D721Med (cell line): ENCODE measurements around the gene GAA.

Experiments used
- DNase-seq: peaks from one replicate; pipeline ENCODE4 v3.0.0; 2011; ENCODE audit warnings: low spot score; ENCODE audit not compliant: insufficient read length
- FAIRE-seq: peaks from 2 replicates; lab custom pipeline; 2011; peaks lifted over from hg19 to GRCh38; lab: Jason Lieb, UNC
- TF ChIP-seq, protein P1 (sequence below): IDR thresholded peaks from 2 replicates; pipeline ENCODE4 v1.5.1; 2012; ENCODE audit warnings: mild to moderate bottlenecking, control low read depth; ENCODE audit not compliant: insufficient read depth; ENCODE audit errors: missing control alignments

GAA gene

DNA sequence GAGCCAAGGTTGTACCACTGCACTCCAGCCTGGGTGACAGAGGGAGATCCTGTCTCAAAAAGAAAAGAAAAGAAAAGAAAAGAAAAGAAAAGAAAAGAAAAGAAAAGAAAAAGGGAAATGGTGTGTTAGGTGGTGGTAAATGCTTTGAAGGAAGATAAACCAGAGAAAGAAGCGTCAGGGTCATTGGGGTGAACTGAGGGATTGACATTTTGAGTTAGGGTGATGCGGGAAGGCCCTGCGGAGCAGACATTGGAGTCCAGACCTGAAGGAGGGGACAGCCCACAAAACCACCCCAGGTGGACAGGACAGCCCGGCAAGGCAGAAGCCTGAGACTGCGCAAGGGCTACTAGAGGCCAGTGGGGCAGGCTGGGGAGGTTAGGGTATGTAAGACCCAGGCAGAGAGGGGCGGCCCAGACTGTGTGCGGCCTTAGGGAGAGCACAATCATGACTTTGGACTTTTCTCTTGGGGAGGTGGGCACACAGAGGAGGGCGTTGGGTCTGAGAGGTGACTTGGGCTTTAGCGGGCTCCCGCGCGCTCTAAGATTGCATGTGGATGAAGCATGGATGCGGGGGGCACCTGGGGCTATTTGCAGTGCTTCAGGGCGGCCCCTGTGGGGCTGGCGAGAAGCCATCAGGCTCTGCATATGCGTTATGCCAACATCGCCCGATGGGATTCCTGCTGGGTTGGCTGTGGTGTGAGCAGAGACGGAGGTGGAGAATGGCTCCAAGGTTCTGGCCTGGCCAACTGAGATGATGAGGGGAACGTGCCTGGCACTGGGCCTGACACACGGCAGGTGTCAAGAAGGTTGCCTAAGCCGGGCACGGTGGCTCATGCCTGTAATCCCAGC, 3.3 kb upstream of the GAA start:
- FAIRE-seq (no peak), DNase-seq (no peak)
- TF ChIP-seq, protein P1, sequence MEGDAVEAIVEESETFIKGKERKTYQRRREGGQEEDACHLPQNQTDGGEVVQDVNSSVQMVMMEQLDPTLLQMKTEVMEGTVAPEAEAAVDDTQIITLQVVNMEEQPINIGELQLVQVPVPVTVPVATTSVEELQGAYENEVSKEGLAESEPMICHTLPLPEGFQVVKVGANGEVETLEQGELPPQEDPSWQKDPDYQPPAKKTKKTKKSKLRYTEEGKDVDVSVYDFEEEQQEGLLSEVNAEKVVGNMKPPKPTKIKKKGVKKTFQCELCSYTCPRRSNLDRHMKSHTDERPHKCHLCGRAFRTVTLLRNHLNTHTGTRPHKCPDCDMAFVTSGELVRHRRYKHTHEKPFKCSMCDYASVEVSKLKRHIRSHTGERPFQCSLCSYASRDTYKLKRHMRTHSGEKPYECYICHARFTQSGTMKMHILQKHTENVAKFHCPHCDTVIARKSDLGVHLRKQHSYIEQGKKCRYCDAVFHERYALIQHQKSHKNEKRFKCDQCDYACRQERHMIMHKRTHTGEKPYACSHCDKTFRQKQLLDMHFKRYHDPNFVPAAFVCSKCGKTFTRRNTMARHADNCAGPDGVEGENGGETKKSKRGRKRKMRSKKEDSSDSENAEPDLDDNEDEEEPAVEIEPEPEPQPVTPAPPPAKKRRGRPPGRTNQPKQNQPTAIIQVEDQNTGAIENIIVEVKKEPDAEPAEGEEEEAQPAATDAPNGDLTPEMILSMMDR, result no peak

DNA sequence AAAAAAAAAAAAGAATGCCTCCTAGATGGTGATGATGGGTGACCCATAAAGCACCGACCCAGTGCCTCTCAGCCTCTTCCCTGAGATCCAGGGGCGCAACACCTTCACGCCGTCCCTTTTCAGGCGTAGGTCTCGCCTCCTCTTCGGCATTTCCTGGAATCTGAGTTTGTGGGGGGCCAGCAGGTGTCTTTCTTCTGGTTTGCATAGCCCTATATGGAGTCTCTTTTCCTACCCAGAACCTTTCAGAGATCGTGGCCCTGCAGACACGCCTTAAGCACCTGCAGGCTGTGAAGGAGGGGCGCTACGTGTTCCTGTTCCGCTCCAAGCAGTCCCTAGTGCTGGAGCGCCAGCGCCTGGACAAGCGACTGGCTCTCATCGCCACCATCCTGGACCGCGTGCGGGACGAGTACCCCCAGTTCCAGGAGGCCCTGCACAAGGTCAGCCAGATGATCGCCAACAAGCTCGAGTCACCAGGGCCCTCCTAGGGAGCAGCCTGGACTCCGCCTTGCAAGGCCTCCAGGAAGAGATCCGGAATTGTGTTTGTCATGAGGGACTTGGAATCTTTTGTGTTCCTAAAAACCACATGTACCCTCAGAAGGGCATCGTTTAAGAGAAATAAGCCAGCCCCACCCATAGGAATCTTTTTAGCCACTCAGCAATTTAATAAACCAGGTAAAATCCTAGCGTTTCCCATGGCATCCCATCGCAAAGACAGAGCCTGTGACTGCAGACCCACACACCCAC, 1.9 kb upstream of the GAA start:
- FAIRE-seq, result no peak
- no peak for DNase-seq
- TF ChIP-seq, protein P1, result no peak

DNA sequence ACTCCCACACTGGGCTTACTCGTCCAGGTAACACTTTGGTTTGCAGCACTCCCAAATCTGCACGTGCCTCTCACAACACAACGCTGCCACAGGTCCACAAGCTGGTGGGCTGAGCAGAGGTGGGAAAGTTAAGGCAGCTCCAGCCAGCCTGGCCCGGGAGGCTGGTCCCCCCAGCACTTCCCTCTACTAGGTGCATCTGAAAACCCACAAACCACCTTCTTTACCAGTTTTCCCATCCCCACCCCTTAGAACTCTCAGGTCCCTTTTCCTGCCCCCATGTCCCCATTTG, 1.4 kb upstream of the GAA start:
- TF ChIP-seq, protein P1, result no peak
- DNase-seq (no peak), FAIRE-seq (no peak)

DNA sequence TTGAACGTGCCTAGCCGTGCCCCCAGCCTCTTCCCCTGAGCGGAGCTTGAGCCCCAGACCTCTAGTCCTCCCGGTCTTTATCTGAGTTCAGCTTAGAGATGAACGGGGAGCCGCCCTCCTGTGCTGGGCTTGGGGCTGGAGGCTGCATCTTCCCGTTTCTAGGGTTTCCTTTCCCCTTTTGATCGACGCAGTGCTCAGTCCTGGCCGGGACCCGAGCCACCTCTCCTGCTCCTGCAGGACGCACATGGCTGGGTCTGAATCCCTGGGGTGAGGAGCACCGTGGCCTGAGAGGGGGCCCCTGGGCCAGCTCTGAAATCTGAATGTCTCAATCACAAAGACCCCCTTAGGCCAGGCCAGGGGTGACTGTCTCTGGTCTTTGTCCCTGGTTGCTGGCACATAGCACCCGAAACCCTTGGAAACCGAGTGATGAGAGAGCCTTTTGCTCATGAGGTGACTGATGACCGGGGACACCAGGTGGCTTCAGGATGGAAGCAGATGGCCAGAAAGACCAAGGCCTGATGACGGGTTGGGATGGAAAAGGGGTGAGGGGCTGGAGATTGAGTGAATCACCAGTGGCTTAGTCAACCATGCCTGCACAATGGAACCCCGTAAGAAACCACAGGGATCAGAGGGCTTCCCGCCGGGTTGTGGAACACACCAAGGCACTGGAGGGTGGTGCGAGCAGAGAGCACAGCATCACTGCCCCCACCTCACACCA, 724 bp downstream of the GAA start:
- no peak for FAIRE-seq
- DNase-seq, result no peak
- TF ChIP-seq, protein P1, result no peak

DNA sequence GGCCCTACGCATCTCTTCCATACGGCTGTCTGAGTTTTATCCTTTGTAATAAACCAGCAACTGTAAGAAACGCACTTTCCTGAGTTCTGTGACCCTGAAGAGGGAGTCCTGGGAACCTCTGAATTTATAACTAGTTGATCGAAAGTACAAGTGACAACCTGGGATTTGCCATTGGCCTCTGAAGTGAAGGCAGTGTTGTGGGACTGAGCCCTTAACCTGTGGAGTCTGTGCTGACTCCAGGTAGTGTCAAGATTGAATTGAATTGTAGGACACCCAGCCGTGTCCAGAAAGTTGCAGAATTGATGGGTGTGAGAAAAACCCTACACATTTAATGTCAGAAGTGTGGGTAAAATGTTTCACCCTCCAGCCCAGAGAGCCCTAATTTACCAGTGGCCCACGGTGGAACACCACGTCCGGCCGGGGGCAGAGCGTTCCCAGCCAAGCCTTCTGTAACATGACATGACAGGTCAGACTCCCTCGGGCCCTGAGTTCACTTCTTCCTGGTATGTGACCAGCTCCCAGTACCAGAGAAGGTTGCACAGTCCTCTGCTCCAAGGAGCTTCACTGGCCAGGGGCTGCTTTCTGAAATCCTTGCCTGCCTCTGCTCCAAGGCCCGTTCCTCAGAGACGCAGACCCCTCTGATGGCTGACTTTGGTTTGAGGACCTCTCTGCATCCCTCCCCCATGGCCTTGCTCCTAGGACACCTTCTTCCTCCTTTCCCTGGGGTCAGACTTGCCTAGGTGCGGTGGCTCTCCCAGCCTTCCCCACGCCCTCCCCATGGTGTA, 1.5 kb downstream of the GAA start:
- TF ChIP-seq, protein P1, result no peak
- FAIRE-seq (no peak), DNase-seq (no peak)

DNA sequence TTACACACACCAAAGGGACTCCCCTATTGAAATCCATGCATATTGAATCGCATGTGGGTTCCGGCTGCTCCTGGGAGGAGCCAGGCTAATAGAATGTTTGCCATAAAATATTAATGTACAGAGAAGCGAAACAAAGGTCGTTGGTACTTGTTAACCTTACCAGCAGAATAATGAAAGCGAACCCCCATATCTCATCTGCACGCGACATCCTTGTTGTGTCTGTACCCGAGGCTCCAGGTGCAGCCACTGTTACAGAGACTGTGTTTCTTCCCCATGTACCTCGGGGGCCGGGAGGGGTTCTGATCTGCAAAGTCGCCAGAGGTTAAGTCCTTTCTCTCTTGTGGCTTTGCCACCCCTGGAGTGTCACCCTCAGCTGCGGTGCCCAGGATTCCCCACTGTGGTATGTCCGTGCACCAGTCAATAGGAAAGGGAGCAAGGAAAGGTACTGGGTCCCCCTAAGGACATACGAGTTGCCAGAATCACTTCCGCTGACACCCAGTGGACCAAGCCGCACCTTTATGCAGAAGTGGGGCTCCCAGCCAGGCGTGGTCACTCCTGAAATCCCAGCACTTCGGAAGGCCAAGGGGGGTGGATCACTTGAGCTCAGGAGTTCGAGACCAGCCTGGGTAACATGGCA, 2.2 kb downstream of the GAA start:
- FAIRE-seq (no peak), DNase-seq (no peak)
- TF ChIP-seq, protein P1, result no peak
